ENCODE measurements around the gene TMEM272.

Gene TMEM272

GRCh38 chr13:51780099-51780498 lies 64.9 kb downstream of the TMEM272 start:
- no peak for DNase-seq (ENCODE audit: low read depth)

DNA sequence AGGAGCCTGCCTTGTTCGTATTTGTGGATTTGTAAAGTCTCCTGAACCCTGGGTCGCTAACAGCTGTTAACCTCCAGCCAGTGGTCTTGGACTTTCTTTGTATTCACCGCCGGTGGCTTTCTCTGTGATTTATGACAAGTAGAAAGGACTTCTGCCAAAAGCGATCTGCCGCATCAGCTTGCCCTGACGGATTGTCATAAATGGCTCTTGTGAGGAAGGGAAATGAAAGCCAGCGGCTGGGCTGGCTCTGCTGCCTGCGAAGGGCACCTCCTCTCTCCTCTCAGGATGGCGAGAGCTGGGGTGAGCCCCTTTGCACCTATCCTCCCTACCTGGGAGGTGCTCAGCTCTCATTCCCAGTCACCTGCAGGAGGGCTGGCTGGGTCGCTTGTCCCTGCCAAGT lies 66.6 kb downstream of the TMEM272 start:
- no peak for DNase-seq (ENCODE audit: low read depth)

GRCh38 chr13:51777921-51778320 lies 67.1 kb downstream of the TMEM272 start:
- no peak for DNase-seq (ENCODE audit: low read depth)

GRCh38 chr13:51776179-51776578 lies 68.8 kb downstream of the TMEM272 start:
- DNase-seq (ENCODE audit: low read depth) = no peak

DNA sequence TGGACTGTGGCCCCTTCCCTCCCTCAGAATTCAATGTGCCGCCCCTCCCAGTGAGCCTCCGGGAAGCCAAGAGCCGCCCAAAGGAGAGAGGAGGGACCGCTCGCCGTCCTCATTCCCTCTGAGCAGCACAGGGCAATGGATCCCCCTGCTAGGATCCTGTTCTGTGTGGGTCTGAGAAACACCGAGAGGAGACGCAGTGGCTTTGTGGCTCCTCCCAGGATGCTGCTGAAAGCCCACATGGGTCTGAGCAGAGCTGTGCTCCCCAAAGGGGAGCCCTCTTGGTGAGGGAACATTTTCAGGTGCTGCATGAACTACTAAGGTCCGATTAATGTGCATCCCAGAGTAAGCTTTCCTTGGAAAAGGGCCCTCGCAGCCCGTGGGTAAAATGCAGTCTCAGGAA lies 71.5 kb downstream of the TMEM272 start:
- DNase-seq (ENCODE audit: low read depth) = no peak

DNA sequence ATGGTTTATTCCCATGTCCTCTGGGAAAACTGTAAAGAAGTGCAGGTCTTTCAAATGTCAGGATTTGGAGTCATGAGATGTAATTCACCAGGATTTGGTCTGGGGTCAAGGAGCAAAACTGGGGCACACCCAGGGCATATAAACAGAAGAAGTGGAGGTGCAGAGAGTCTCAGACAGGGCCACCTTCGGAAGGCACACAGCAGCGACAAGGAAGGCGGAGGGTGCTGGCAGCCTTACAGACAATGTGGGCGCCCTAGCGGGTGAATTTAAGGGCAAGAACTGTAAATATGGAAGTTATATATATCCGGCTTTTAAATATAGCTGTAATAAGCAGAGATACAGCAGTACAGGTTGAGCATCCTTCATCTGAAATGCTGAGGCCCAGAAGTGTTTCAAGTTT lies 72.2 kb downstream of the TMEM272 start:
- DNase-seq (ENCODE audit: low read depth) = no peak

GRCh38 chr13:51772105-51772455 lies 72.9 kb downstream of the TMEM272 start:
- DNase-seq (ENCODE audit: low read depth) = no peak

DNA sequence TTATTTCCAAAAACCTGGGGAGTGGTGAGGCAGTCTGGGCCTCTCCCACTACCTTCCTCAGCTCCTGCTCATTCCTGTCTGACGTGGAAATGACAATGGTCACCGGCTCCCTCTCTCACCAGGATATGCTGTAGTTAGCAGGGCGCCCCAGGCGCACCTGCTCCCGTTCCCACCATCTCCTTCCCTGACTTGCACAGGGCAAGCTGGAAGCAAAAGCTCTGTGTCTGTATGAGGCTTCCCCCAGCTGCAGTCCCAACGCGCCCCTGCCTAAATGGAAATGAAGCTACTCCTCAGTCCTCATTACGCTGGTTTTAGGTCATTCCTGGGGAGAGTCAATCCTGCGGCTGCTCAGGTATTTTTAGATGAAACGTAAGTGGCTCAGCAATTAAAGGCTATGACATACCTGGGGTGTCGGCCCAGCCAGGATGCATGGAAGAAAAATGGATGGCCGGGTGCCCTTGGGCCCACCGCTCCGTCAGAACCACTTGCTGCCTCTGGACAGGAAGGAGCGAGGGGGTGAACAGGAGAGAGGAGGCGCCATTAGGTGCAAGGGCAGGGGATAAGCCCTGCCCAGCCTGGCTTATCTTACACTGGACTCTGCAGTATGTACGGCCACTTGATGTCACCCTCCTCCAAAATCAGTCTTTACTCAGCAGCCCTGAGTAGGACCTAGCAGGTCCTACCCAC lies 73.4 kb downstream of the TMEM272 start:
- DNase-seq (ENCODE audit: low read depth) = no peak

DNA sequence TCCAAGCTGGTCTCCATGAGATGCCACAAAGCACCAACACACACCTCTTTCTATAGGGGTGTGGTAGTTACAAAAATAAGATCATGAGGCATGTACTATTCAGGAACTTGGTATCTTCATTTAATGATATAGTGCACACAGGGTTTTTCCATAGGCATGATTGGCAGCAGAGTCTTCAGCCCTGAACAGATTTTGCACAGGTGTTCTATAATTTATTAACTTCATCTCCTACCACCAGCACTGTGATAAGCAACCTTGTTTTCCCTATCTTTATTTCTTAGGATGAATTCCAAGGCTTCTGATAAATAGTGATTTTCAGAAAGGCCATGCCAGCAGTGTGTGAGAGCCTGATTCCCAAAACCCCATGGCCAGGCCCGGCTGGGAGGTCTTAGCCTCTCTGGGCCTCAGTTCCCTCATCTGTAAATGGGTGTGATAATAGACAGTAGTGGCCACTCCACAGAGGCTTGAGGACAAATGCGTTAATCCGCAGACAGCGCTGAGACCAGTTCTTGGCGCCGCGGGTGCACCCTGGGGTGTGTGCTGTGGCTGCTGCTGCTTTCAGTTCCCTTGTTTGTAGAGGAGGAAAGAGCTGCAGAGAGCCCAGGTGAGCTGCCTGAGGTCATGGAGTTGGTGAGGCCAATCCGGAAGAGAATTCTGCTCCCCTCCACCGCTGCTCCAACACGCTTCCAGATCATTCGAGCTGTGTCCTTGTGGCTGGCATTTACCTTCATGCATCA lies 74.1 kb downstream of the TMEM272 start:
- DNase-seq (ENCODE audit: low read depth) = no peak

DNA sequence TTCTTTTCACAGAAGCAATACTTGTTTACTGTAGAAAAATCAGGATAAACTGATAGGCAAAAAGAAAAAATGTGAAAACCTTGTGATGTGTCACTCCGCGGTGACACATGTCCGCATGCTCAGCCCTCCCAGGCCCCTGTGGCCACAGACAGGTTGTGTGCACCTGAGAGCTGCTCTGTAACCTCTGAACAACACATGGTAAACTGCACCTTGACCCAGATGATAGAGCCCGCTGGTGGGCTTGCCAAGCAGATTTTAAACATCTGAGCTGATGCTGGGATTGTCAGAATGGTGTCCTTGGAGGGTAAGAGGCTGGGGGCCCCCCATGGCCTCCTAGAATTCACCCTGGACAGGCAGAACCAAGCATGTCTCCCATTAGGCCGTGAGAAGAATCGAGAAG lies 74.8 kb downstream of the TMEM272 start:
- DNase-seq (ENCODE audit: low read depth) = no peak

DNA sequence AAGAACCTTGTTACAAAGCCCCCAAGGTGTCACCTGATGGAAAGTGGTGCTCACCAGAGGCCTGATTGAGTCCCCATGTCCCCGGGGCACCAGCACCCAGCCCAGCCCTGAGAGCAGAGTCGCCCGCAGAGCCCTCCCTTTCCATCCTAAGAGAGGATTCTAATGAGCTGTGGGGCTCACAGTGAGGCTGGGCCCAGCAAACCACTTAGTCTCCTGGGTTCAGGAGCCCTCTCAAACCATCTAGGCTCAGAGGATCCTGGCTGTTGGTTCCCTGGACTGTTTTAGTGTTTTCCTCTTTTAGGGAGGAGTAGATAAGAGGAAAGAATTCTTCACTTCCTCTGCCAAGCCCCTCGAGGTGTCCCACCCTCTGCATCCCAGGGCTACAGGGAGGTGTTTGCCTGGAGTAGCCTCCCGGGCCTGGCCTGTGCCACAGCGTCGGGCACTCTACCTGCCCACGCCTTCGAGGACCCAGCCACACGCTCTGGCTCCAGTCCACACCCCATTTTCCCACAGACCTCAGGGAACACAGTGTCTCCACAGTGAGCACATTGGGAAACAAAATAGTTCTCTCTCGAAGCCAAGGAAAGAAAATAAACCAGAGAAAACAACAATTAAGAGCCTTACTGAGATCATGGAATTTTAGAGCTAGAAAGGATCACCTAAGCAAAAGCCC lies 75.4 kb downstream of the TMEM272 start:
- no peak for DNase-seq (ENCODE audit: low read depth)

DNA sequence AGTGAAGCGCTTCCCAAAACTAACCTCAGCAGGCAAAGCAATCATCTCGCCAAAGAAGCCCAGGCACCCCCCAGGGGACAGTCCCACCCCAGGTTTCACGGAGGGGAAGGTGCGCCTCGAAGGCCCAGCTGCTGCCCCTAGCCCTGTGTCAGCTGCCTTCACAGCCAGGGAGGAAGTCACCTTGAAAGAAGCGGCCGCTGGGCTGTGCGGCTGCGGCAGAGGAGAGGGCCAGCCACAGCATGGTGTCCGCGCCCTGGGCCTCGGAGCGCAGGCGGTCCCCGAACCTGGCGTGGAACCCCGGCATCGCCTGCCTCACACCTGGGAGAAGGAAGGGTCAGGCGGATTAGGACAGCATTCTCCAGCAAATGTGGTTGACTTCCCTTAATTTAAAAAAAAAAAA lies 76.0 kb downstream of the TMEM272 start:
- no peak for DNase-seq (ENCODE audit: low read depth)

DNA sequence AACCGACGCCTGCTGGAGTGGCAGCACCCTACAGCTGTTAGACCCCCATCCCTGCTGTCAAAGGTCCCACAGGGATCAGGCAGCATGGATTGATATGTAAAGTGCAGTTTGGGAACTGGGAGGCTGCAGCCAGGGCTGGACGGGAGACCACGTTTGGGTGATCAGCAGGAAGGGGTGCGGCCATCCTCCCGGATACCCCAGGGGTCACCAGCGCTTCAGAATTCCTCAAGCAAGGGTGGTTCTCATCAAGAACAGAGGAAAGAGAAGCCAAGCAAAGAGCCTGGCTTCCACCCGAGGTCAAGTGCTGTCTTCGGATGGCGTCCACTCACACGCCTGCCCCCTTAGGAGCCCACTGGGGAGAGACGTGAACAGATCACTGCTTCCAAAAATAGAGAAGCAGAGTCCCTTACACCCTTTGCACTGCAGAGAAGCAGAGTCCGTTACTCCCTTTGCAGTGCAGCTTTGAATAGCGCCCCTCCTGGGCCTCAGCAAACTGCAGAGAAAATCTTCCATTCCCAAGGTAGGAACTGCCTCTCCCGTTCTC lies 76.5 kb downstream of the TMEM272 start:
- DNase-seq (ENCODE audit: low read depth) = no peak

GRCh38 chr13:51767100-51767499 lies 77.9 kb downstream of the TMEM272 start:
- DNase-seq (ENCODE audit: low read depth) = no peak

DNA sequence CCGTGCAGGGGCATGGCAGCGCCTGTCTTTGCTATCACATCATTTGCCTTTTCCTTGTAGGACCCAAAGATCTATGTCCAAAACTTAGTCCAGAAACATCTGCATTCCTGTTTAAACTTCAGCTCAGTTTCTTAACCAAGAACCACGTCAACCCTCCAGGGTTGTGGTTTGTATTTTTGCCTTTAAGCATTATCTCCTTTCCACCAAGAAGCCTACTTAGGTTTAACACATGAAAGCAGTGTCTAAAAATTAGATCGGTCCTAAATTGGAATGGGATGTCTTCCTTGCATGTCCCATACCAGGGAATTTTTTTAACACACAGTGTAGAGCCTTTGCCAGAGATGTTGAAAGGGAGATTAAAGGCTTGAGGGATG lies 79.8 kb downstream of the TMEM272 start:
- no peak for DNase-seq (ENCODE audit: low read depth)

DNA sequence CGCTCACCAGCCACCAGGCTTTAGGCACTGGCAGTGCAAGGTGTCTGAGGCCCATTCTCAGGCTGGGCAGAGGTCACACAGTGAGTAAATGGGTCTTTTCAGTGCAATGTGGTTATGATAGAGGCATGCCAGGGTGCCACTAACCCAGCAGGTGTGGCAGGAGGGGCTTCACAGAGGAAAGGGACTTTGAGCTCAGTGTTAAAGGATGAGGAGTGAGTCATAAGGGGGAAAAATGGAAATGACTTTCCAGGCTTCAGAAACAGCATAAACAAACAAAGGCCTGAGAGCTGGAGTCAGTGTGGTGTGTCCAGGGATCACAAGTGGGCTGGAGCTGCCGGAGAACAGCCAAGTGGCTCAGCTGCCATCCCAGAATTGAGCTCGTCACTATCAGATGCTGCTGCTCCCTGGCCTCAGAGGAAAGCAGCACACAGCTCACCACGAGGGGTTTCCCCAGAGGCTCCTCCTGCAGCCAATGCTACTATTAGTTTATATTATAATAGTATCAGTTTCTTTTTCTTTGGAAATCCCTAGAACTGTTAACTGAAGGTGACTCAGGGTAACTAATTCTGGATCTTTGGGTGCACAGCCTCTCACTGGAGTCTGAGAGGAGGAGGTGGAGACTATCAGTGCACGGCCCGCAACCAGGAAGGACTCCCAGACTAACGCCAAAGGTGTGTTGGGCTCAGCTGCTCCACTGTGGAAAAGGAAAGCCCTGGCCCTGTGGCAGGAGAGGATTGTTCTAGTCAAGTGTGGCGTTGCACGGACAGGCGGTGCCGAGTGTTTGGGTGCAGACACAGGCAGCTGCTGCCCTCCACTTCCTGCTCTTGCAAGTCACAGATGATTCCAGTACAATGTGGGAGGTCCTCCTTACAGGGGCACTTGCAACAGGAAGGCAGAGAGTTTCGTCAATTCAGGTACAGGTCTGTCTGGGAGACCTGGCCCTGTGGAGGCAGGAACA lies 80.5 kb downstream of the TMEM272 start:
- no peak for DNase-seq (ENCODE audit: low read depth)

DNA sequence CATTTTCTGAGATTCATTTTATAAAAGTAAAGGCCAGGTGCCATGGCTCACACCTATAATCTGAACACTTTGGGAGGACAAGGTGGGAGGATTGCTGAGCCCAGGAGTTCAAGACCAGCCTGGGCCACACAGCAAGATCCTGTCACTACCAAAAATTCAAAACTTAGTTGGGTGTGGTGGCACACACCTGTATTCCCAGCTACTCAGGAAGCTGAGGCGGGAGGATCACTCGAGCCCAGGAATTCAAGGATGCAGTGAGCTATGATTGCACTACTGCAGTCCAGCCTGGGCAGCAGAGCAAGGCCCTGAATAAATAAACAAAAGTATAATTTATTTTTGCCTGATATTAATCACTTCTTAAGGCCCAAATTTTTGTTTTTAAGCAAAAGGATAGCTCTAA lies 81.5 kb downstream of the TMEM272 start:
- no peak for DNase-seq (ENCODE audit: low read depth)

Data from GM04504 (cell line).